ENCODE results near the gene SPOCK1.

Gene SPOCK1

DNA sequence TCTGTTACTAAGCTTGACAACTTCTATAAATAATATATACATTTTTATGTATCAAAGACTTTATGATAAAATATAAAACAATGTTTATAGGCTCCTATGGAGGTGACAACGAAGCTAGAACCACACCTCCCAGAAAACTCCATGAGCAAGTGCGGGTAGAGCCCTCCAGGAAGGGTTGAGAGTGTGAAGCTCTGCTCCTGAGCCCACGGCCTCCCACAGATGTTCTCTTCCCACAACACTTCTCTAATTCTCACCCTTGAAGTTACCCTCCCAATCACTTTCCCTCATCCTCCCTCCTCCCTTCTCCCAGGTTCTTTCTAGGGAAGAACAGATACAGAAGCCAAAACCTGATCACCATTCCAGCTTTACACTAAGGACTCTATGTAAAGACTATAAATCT, 427.6 kb downstream of the SPOCK1 start:
- no peak for DNase-seq (ENCODE audit: low spot score)

DNA sequence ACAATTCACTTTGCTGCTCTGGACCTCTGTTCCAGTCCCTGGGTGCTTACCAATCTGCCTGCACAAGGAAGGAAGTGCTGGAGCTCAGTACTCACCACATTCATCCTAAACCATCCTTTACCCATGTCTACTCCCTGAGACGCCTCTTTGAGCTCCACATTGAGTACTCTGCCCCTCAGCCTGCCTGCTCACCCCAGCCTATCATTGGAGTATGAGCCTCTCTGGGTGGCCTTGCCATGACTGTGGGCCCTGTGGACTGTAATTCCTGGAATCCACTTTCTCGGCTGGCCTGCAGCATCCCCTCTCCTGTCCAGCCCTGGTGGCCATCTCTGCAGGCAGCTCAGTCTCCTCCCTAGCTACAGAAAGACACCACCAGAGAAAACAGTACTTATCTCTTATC, 428.6 kb downstream of the SPOCK1 start:
- no peak for DNase-seq (ENCODE audit: low spot score)

GRCh38 chr5:137069358-137069757, 429.8 kb downstream of the SPOCK1 start:
- no peak for DNase-seq (ENCODE audit: low spot score)

DNA sequence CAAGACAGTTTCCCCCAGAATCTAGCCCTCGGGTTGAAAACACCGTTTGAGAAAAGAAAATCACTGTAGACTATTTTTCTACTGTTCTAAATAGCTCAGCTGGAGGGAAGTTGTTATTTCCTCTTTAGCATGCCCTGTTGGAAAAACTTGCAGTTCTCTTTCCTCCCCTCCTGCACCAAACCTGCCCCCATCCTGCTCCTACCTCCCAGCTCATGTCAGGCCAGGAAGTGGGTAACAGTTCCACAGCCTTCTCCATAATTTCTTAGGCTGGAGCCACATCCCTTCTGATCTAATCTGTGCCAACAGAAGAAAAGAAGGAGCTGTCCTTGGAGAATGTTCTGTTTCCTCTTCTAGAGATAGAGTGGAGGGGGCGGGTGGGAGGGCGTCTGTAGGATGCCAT, 437.7 kb downstream of the SPOCK1 start:
- DNase-seq (ENCODE audit: low spot score), result no peak

DNA sequence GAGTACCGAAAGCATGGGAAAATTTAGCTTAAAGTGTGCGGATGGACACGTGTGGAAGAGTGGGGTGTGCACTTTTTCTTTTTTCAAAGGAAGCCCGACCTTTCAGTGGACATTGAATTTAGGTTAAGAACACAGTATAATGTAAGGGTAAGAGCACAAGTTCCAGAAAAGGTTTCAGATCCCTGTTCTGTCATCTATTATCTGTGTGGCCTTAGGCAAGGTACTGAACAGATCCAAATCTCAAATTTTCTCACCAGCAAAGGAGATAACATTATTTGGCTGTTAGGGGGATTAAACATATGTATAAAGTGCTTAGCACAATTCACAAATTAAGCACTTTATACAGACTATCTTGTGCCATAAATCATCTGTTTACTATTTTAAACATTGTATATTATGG, 441.0 kb downstream of the SPOCK1 start:
- no peak for DNase-seq (ENCODE audit: low spot score)

GRCh38 chr5:137056676-137057075, 442.4 kb downstream of the SPOCK1 start:
- DNase-seq (ENCODE audit: low spot score), result no peak

DNA sequence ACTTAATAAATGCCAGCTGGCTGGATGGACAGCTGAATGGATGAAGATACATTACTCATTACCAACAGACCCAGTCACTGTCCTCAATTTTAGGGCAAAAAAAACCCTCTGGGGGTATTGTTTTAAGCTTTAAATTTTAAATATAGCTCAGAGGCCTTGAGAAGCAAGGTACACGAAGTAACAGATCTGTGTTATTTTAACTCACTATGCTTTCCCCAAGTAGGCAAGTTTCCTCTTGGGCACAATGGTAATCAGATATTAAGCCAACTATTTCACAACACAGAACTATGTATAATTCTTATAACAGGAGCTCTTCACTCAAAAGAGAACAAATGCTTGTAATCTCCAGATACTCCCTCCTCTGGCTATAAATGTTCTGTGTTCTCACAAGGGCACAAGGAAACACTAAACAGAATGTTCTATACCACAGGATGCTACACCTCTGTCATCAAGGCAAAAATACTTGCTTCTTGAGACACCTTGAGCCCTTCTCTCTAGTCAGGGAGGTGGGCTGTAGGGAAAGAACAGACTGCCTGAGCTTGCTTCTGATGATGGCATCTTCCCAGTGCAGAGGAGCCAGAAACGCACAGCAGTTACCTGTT, 443.8 kb downstream of the SPOCK1 start:
- no peak for DNase-seq (ENCODE audit: low spot score)

DNA sequence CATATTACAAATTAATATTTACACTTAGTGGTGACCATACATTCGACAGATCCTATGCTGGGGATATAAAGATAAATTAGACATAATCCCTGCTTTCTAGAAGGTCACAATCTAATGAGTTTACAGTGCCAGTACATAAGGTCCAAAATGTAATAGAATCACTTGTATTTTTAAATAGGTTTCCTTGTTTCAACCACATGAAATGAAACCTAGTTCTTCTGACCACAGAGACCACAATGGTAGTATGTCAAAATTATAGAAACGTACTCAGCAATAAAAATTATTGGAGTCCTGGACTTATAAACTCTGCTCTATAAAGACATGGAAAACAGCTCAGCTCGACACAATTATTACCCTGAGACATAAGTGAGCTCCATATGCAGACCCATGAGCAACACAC, 444.3 kb downstream of the SPOCK1 start:
- no peak for DNase-seq (ENCODE audit: low spot score)

GRCh38 chr5:137054335-137054734, 444.8 kb downstream of the SPOCK1 start:
- DNase-seq (ENCODE audit: low spot score), result no peak

DNA sequence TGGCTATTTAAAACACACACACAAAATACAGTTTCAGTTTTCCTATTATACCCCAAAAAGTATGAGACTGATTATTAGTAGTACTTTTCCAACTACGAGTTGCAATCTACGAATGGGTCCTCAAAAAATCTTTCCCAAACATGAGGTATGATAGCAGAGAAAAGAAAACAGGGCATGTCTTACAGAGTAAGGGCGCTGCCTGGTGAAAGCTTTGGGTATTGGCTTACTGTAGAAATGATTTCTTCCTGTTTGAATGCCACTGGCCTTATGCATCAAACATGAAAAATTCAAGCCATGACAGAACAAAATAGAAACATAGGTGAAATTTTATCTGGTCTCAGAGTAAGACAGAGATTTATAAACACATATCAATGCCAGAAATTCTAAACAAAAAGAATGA, 448.0 kb downstream of the SPOCK1 start:
- DNase-seq (ENCODE audit: low spot score), result no peak

DNA sequence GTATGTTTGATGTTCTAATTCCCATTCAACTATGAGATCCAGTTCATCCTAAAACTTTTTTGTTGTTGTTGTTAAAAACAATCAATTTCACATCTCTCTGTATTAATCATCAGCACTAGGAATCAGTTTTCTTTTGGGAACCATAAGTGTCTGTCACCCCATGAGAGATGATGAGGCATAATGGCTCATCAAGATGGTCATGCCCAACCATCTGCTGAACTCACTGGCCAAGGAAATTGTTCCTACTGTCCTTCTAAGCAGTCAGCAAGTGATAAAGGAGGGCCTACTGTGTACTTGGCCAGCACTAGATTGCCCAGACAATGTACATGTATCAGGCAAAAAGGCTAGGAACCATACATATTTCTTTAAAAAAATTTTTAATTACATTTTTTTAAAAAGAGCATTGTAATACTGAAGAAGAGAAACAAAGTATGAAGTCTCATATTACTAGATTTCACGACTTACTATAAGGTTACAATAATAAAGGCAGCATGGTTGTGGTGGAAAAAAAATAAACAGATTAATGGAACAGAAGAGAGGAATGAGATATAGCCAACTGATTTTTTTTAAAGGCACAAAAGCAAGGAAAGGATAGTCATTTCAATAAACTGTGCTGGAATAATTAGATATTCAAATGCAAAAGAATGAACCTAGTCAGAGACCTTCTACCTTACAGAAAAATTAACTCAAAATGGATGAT, 458.3 kb downstream of the SPOCK1 start:
- no peak for DNase-seq (ENCODE audit: low spot score)

DNA sequence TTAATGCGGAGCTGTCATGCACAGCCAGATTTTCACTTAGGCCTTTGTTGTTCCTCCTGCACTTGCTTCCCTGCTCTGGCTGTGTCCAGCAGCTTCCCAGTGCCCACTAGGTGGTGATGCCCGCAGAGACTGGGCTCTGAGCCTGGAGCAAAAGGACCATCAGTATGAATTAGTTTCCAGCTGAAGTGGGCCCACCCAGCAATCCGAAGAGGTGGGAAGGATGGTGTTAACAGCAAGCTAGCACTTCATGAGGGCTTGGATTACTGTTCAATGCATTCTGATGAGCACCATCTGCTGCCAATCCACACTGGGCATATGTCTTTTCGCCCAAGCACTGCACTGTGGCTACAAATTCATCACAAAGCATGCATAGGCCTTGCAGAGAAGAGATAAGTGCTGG, 459.1 kb downstream of the SPOCK1 start:
- DNase-seq (ENCODE audit: low spot score), result no peak

GRCh38 chr5:137037848-137038247, 461.3 kb downstream of the SPOCK1 start:
- no peak for DNase-seq (ENCODE audit: low spot score)

- no peak for DNase-seq (ENCODE audit: low spot score)
Measured at GRCh38 chr5:137036640-137037039, 462.5 kb downstream of the SPOCK1 start.

DNA sequence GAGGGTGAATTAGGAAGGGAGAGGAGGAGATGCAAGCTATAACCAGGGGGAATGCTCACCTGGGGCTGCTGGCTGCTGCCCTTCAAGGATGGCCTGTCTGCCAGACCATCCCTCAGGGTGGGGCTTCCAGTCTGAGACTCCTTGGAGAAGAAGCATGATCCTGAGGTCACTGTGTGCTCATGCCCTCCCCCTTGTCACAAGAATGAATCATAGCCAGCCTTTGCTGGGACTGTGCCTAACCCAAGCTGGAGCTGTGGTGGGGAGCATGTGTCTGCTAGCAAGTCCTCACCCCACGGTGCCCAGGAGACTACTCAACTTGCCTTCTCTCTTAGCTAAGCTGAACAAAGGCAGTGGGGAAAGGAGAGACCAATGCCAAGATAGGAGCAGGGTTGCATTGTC, 463.6 kb downstream of the SPOCK1 start:
- no peak for DNase-seq (ENCODE audit: low spot score)

- no peak for DNase-seq (ENCODE audit: low spot score)
Measured at GRCh38 chr5:137034764-137035479, 464.2 kb downstream of the SPOCK1 start.

DNA sequence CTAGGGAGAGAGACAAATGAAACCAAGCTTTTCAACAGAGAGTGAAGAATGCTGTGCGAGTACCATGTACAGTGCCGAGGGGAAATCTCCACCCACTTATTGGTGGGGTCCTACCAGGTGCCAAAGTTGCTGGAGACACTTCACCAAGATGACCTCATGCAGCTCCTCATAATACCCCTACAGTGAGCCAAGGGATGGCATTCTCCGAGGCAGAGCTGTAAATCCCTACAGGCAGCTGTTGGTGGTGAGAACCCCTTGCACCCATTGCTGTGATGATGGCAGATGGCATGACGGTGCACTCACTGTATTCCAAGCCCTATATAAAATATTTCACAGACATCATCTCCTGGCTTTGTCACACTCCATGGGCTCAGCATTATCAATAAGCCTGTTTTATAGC, 464.9 kb downstream of the SPOCK1 start:
- no peak for DNase-seq (ENCODE audit: low spot score)

GRCh38 chr5:137032929-137033328, 466.2 kb downstream of the SPOCK1 start:
- DNase-seq (ENCODE audit: low spot score), result no peak

GRCh38 chr5:137027758-137028157, 471.4 kb downstream of the SPOCK1 start:
- DNase-seq (ENCODE audit: low spot score), result no peak

GRCh38 chr5:137026296-137026695, 472.8 kb downstream of the SPOCK1 start:
- DNase-seq (ENCODE audit: low spot score), result no peak

- DNase-seq (ENCODE audit: low spot score), result no peak
Measured at GRCh38 chr5:137024044-137024443, 475.1 kb downstream of the SPOCK1 start.

DNA sequence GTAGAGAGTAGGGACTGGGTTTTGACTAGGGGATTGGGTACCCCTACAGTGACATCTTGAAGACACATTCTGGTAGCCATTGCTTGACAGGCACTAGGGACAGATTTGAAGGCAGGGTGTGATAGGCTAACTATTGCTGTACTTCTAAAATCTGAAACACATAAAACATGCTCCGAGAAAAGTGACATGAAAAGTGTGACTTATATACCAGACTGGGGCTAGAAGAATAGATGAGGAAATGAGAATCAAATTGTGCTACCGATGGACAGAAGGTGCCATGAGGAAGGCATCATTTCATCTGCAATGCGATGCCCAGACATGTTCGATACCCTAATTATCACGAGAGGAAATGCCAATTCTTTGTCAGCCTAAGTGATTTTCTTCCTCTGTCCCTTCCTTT, 475.8 kb downstream of the SPOCK1 start:
- no peak for DNase-seq (ENCODE audit: low spot score)

DNA sequence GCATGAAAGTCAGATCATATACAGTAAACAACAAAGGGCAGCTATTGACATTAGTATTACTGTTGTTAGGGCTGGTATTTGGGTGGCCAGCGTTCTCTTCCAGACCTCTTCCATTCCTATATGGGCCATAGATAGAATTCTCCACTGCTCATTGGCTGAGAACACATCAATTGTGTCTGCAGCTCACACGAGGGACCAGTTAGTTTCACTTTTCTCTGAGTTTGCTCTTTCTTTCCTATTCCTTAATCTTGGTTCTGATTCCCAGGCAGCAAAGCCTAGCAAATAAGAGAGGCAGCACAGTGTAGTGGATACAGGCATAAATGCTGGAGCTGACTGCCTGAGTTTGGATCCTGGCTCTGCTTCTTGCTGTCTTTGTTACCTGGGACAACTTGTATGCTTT, 476.4 kb downstream of the SPOCK1 start:
- no peak for DNase-seq (ENCODE audit: low spot score)

GRCh38 chr5:137022043-137022442, 477.1 kb downstream of the SPOCK1 start:
- no peak for DNase-seq (ENCODE audit: low spot score)

Data from hematopoietic multipotent progenitor cell treated with erythropoietin and hydrocortisone succinate and interleukin-3 and kit ligand, for 17 days (in vitro differentiated cells).